OCI-M2 (cell line): ENCODE data around the gene MYO1C.
"Not testable (repeated sequence)": the region's sequence is repeated elsewhere in the genome, so short reads cannot be mapped to it uniquely, and the experiment has no call there.

Experiments used
- DNase-seq: peaks from one replicate; lab custom pipeline; 2025; ENCODE audit not compliant: unreplicated experiment; lab: John Stamatoyannopoulos, UW

The MYO1C gene

GRCh38 chr17:1508709-1509108, 16.2 kb upstream of the MYO1C start:
- not testable (repeated sequence) for DNase-seq

GRCh38 chr17:1506649-1507267, 14.3 kb upstream of the MYO1C start:
- DNase-seq: no peak

GRCh38 chr17:1505586-1505985, 13.1 kb upstream of the MYO1C start:
- DNase-seq: no peak

GRCh38 chr17:1504866-1505265, 12.4 kb upstream of the MYO1C start:
- DNase-seq: no peak

- no peak for DNase-seq
Measured at GRCh38 chr17:1503699-1504098, 11.2 kb upstream of the MYO1C start.

- DNase-seq: no peak
Measured at GRCh38 chr17:1498869-1499268, 6.4 kb upstream of the MYO1C start.

GRCh38 chr17:1498233-1498632, 5.7 kb upstream of the MYO1C start:
- no peak for DNase-seq

GRCh38 chr17:1497831-1498230, 5.3 kb upstream of the MYO1C start:
- DNase-seq: no peak

- no peak for DNase-seq
Measured at GRCh38 chr17:1496869-1497268, 4.4 kb upstream of the MYO1C start.

GRCh38 chr17:1495265-1495989, 2.9 kb upstream of the MYO1C start:
- no peak for DNase-seq

- DNase-seq: no peak
Measured at GRCh38 chr17:1494736-1495253, 2.3 kb upstream of the MYO1C start.

GRCh38 chr17:1494203-1494602, 1.7 kb upstream of the MYO1C start:
- no peak for DNase-seq

- no peak for DNase-seq
Measured at GRCh38 chr17:1493291-1493980, 950 bp upstream of the MYO1C start.

GRCh38 chr17:1491443-1492248, 840 bp downstream of the MYO1C start:
- DNase-seq: no peak

- no peak for DNase-seq
Measured at GRCh38 chr17:1490643-1491442, 1.6 kb downstream of the MYO1C start.

- DNase-seq: no peak
Measured at GRCh38 chr17:1488826-1489270, 3.6 kb downstream of the MYO1C start.

- DNase-seq: peak; percentile 23
Measured at GRCh38 chr17:1487939-1488825, 4.3 kb downstream of the MYO1C start.

- DNase-seq: no peak
Measured at GRCh38 chr17:1486802-1487695, 5.4 kb downstream of the MYO1C start.
